Heart left ventricle (tissue), 13 donors: Measurements from ENCODE around the gene GNB1L.

ENCODE experiments used
- CTCF ChIP-seq, 12 donors: fragments of 200-600 bp; sonication (generic) in 4 of 12; IDR thresholded peaks; one replicate each; pipeline versions ENCODE4 v1.5.0 to v1.8.0; 2018 to 2022; ENCODE audit warnings: antibody characterized with exemption in 12 of 12, mild to moderate bottlenecking in 5 of 12
- POLR2A ChIP-seq, 2 donors: fragments of 450-650 bp; IDR thresholded peaks; one replicate each; pipeline ENCODE4 v1.6.1; 2017; ENCODE audit warnings: antibody characterized with exemption in 2 of 2, mild to moderate bottlenecking in 2 of 2, moderate library complexity in 2 of 2
- donor health status: ischemic (EF 13 %, LVEDD 7.1; RV severe dilation, severe dysfunction).
- donor health status: DM: no; HTN: yes; CAD: no.
- donor health status: DM: no; HTN: no; CAD: no.
- donor health status: ischemic (EF 25% LVEDD 6.9; RV normal size, moderate dysfunction).
- donor health status: ischemic (EF 25% LVEDD 5.7; RV mildly dilated, moderate dysfunction).
- donor health status: ischemic (EF 35%, LVEDD 5.7; RV mildly dilated, moderate dysfunction).
- donor health status: nonischemic (EF 11% LVEDD 7.7; RV severe dilation, severe dysfunction).
- donor health status: DM: yes; HTN: yes; CAD: no.
- donor health status: PGD.
- donor health status: ischemic (EF 29% LVEDD 5.4; RV normal size, mild dysfunction).
- donor health status: nonischemic (EF 23%, LVEDD 6.1; RV moderate dilation, normal function).

GRCh38 chr22:19877626-19878339 lies 23.1 kb upstream of the GNB1L start:
- TF ChIP-seq CTCF (IDR thresholded peaks at IDR 0.05): no peak
- TF ChIP-seq POLR2A (IDR thresholded peaks at IDR 0.05): no peak
